Esophagus (tissue), 2 donors: ENCODE results near the gene SRP14. TPM values are rescaled to one million over a fixed set of nuclear protein-coding genes. Genes with fewer than 3 reads are reported as not detected.

Experiments
- H3K27ac ChIP-seq, 2 donors: one replicate each; pipeline ENCODE4 v1.5.1; 2013; ENCODE audit warnings: low read depth in 2 of 2, mild to moderate bottlenecking in 2 of 2, inconsistent platforms in 1 of 2, low read length in 1 of 2, moderate library complexity in 1 of 2
- H3K27me3 ChIP-seq, 2 donors: one replicate each; pipeline ENCODE4 v1.6.1; 2013; ENCODE audit warnings: low read length in 2 of 2, control low read depth in 1 of 2, mild to moderate bottlenecking in 1 of 2; ENCODE audit not compliant: insufficient read depth in 2 of 2, control insufficient read depth in 1 of 2
- H3K36me3 ChIP-seq, 2 donors: one replicate each; pipeline ENCODE4 v1.6.1; 2013; ENCODE audit warnings: low read length in 1 of 2; ENCODE audit not compliant: control insufficient read depth in 2 of 2, insufficient read depth in 2 of 2
- H3K4me1 ChIP-seq, 2 donors: one replicate each; pipeline ENCODE4 v1.6.1; 2013; ENCODE audit warnings: low read length in 1 of 2; ENCODE audit not compliant: control insufficient read depth in 2 of 2, insufficient read depth in 2 of 2
- H3K4me3 ChIP-seq, 2 donors: one replicate each; pipeline ENCODE4 v1.5.1; 2013; ENCODE audit warnings: low read length in 2 of 2, mild to moderate bottlenecking in 2 of 2, low read depth in 1 of 2, moderate library complexity in 1 of 2
- H3K9me3 ChIP-seq, 2 donors: one replicate each; pipeline ENCODE4 v1.6.1; 2013; ENCODE audit warnings: mild to moderate bottlenecking in 2 of 2, low read depth in 1 of 2, low read length in 1 of 2, moderate library complexity in 1 of 2; ENCODE audit not compliant: control insufficient read depth in 2 of 2, insufficient read depth in 1 of 2
- WGBS, 2 donors: extraction: QIAGEN DNeasy Blood & Tissue Kit; methylation state at CpG; one replicate each; pipeline ENCODE4 v1.1.7; 2013; 5-methylcytosine and 5-hydroxymethylcytosine counted together
- polyA plus RNA-seq, 2 donors: library from polyadenylated mRNA; stranded (reverse); fragments of 200-250 nt; gene quantifications; one replicate each; pipeline ENCODE4 v1.2.3, GENCODE V29; 2013
- donor health status: healthy with polysubstance abuse.
- donor health status: Bipolar disorder and iron deficiency.

SRP14 gene
- polyA plus RNA-seq, 2 donors = 257 to 441 TPM

- Histone ChIP-seq H3K9me3 (no peaks in the 10 kb centered on the region), H3K4me1 (peaks cover 3 to 12% of the 10 kb centered on the region in 2 donors), H3K36me3 (no peaks in the 10 kb centered on the region), H3K27ac (no peak overlapping the region), H3K4me3 (no peak overlapping the region), H3K27me3 (no peaks in the 10 kb centered on the region)
- WGBS, 2 donors = 91 to 95% methylated on average over 10 of the region's 10 CpGs
Measured at GRCh38 chr15:40060236-40060961, 21.4 kb upstream of the SRP14 start.

- peaks cover 3 to 18% of the 10 kb centered on the region in 2 donors for H3K4me1 ChIP-seq
- no peaks in the 10 kb centered on the region for H3K27me3 ChIP-seq
- WGBS, 2 donors = 91 to 93% methylated on average over 11 of the region's 11 CpGs
Measured at GRCh38 chr15:40059821-40060220, 20.8 kb upstream of the SRP14 start.

GRCh38 chr15:40058476-40059140 lies 19.6 kb upstream of the SRP14 start:
- Histone ChIP-seq H3K4me3 (no peak overlapping the region), H3K9me3 (no peaks in the 10 kb centered on the region), H3K36me3 (no peaks in the 10 kb centered on the region), H3K27me3 (no peaks in the 10 kb centered on the region), H3K4me1 (peaks cover 0 to 21% of the 10 kb centered on the region in 2 donors), H3K27ac (no peak overlapping the region)
- WGBS, 2 donors = 83% methylated on average over 3 of the region's 3 CpGs

More at GRCh38 chr15:40059821-40060220, 20.8 kb upstream of the SRP14 start:
- H3K9me3 ChIP-seq = no peaks in the 10 kb centered on the region
- H3K27ac ChIP-seq = no peak overlapping the region
- no peak overlapping the region for H3K4me3 ChIP-seq
- H3K36me3 ChIP-seq = no peaks in the 10 kb centered on the region

- no peak overlapping the region for H3K27ac ChIP-seq
- no peaks in the 10 kb centered on the region for H3K9me3 ChIP-seq
- peaks cover 0 to 15% of the 10 kb centered on the region in 2 donors for H3K4me1 ChIP-seq
- H3K27me3 ChIP-seq = no peaks in the 10 kb centered on the region
- WGBS, 2 donors = 55 to 60% methylated on average over 14 of the region's 14 CpGs
- no peak overlapping the region for H3K4me3 ChIP-seq
- peaks cover 0 to 3% of the 10 kb centered on the region in 2 donors for H3K36me3 ChIP-seq
Measured at GRCh38 chr15:40055576-40056293, 16.8 kb upstream of the SRP14 start.

GRCh38 chr15:40054855-40055575 lies 16.0 kb upstream of the SRP14 start:
- 37 to 46% methylated on average over 6 of the region's 6 CpGs for WGBS, 2 donors
- Histone ChIP-seq H3K36me3 (peaks cover 0 to 3% of the 10 kb centered on the region in 2 donors), H3K27me3 (no peaks in the 10 kb centered on the region), H3K9me3 (no peaks in the 10 kb centered on the region), H3K27ac (no peak overlapping the region), H3K4me3 (no peak overlapping the region), H3K4me1 (peaks cover 0 to 15% of the 10 kb centered on the region in 2 donors)

- no peak overlapping the region for H3K27ac ChIP-seq
- no peak overlapping the region for H3K4me3 ChIP-seq
- 84 to 92% methylated on average over 3 of the region's 3 CpGs for WGBS, 2 donors
- no peaks in the 10 kb centered on the region for H3K27me3 ChIP-seq
- H3K9me3 ChIP-seq = no peaks in the 10 kb centered on the region
- peaks cover 0 to 15% of the 10 kb centered on the region in 2 donors for H3K4me1 ChIP-seq
- peaks cover 0 to 3% of the 10 kb centered on the region in 2 donors for H3K36me3 ChIP-seq
Measured at GRCh38 chr15:40054605-40054854, 15.5 kb upstream of the SRP14 start.

- Histone ChIP-seq H3K9me3 (no peaks in the 10 kb centered on the region), H3K27ac (no peak overlapping the region), H3K4me1 (peaks cover 0 to 15% of the 10 kb centered on the region in 2 donors), H3K27me3 (no peaks in the 10 kb centered on the region), H3K36me3 (peaks cover 0 to 3% of the 10 kb centered on the region in 2 donors), H3K4me3 (no peak overlapping the region)
- 79 to 88% methylated on average over 14 of the region's 14 CpGs for WGBS, 2 donors
Measured at GRCh38 chr15:40053831-40054604, 15.0 kb upstream of the SRP14 start.

- peaks cover 0 to 15% of the 10 kb centered on the region in 2 donors for H3K4me1 ChIP-seq
- H3K4me3 ChIP-seq = no peak overlapping the region
- H3K27me3 ChIP-seq = no peaks in the 10 kb centered on the region
- H3K9me3 ChIP-seq = no peaks in the 10 kb centered on the region
- WGBS, 2 donors = 84 to 85% methylated on average over 12 of the region's 12 CpGs
- H3K36me3 ChIP-seq = peaks cover 0 to 3% of the 10 kb centered on the region in 2 donors
- no peak overlapping the region for H3K27ac ChIP-seq
Measured at GRCh38 chr15:40053079-40053830, 14.3 kb upstream of the SRP14 start.
